DOHH2 (cell line): ENCODE results near the gene AGAP3.

Experiments
- EZH2phosphoT487 ChIP-seq: fragments of 200-600 bp; sonication (generic); IDR thresholded peaks from 2 replicates; pipeline ENCODE4 v1.6.1; 2017; ENCODE audit warnings: borderline replicate concordance, mild to moderate bottlenecking, antibody characterized with exemption, low read length, moderate library complexity, mixed read lengths
- TF ChIP-seq, protein P1 (sequence below): fragments of 200-600 bp; sonication (generic); IDR thresholded peaks from one replicate; pipeline ENCODE4 v1.5.1; 2014; ENCODE audit warnings: antibody characterized with exemption, mild to moderate bottlenecking, low read depth, low read length; ENCODE audit not compliant: poor library complexity, severe bottlenecking

DNA sequence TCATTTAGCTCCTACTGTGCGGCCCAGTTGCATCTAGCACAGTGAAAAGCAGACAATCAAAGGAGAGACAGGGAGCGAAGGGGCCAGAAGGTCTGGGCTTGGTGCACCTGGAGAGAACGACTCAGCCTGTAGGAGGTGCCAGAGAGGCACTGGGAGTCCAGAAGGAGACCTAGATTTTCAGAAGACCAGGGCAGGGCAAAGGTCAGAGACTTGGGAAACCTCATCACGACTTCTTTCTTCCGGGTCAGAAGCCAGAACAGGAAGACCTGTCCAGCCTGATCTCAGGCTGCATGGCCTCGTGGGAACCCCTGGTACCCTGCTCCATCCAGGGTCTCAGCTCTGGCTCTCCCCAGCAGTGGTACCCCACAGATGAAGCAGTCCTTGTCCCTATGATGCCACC lies 5.2 kb downstream of the AGAP3 start:
- TF ChIP-seq, protein P1, sequence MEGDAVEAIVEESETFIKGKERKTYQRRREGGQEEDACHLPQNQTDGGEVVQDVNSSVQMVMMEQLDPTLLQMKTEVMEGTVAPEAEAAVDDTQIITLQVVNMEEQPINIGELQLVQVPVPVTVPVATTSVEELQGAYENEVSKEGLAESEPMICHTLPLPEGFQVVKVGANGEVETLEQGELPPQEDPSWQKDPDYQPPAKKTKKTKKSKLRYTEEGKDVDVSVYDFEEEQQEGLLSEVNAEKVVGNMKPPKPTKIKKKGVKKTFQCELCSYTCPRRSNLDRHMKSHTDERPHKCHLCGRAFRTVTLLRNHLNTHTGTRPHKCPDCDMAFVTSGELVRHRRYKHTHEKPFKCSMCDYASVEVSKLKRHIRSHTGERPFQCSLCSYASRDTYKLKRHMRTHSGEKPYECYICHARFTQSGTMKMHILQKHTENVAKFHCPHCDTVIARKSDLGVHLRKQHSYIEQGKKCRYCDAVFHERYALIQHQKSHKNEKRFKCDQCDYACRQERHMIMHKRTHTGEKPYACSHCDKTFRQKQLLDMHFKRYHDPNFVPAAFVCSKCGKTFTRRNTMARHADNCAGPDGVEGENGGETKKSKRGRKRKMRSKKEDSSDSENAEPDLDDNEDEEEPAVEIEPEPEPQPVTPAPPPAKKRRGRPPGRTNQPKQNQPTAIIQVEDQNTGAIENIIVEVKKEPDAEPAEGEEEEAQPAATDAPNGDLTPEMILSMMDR, result peak; percentile 83
- TF ChIP-seq EZH2phosphoT487, result no peak
